ENCODE data around the gene TLE5. TPM values are rescaled to one million over a fixed set of nuclear protein-coding genes. Genes with fewer than 3 reads are reported as not detected.
A peak's percentile ranks its signal among the peaks of the same experiment; 100 is the strongest.

The TLE5 gene
- total and polyA plus RNA-seq, 9 of the 15 experiments (the other 6 are each of a cell fraction or from before 2014, with no cell fraction given) = 2.0 to 347 (median 235) TPM

- TF ChIP-seq ZNF395 (CRISPR knock-in tag; IDR thresholded peaks at IDR 0.05) (peak; percentile 90), KLF13 (tag; IDR thresholded peaks at IDR 0.05; ENCODE audit: borderline replicate concordance, low read depth) (peak; percentile 59; the same call in 1 of the 2 replicates), E2F1 (CRISPR knock-in tag; IDR thresholded peaks at IDR 0.05) (no peak), FOXP1 (CRISPR knock-in tag; IDR thresholded peaks at IDR 0.05) (no peak), ZNF589 (CRISPR knock-in tag; IDR thresholded peaks at IDR 0.05; ENCODE audit: low read depth) (peak; percentile 94), KDM2B (CRISPR knock-in tag; IDR thresholded peaks at IDR 0.05) (0 out of 2 replicates have a peak, but pooled peaks have one; percentile 51), MTF1 (CRISPR knock-in tag; IDR thresholded peaks at IDR 0.05; ENCODE audit: borderline replicate concordance) (no peak), HDAC2 (IDR thresholded peaks at IDR 0.05) (peak; percentile 99), FOS (IDR thresholded peaks at IDR 0.05; ENCODE audit: extremely low read depth, insufficient read length) (peak; percentile 96), YY1 (IDR thresholded peaks at IDR 0.05; ENCODE audit: borderline replicate concordance in 1 of 3, control insufficient read depth in 1 of 3, extremely low read depth in 1 of 3, insufficient read depth in 3 of 3, insufficient read length in 1 of 3, insufficient replicate concordance in 2 of 3, low read depth in 1 of 3, low read length in 2 of 3) (peak in 1 of 3 experiments; percentile 64), MXD1 (CRISPR knock-in tag; IDR thresholded peaks at IDR 0.05; ENCODE audit: borderline replicate concordance, poor library complexity, severe bottlenecking) (no peak), ZFP30 (CRISPR knock-in tag; IDR thresholded peaks at IDR 0.05; ENCODE audit: borderline replicate concordance) (no peak), E2F6 (IDR thresholded peaks at IDR 0.05; ENCODE audit: borderline replicate concordance in 1 of 2, extremely low read depth in 1 of 2, insufficient read depth in 1 of 2, insufficient read length in 1 of 2, low read depth in 1 of 2, low read length in 1 of 2, poor library complexity in 1 of 2, severe bottlenecking in 1 of 2) (peak; percentile 22 to 55), FOSL1 (tag; conservative IDR thresholded peaks at IDR 0.05) (peak; percentile 47; the same call in 1 of the 2 replicates), ZNF583 (CRISPR knock-in tag; IDR thresholded peaks at IDR 0.05) (no peak), SIX5 (IDR thresholded peaks at IDR 0.05; ENCODE audit: borderline replicate concordance in 1 of 2, insufficient read depth in 1 of 2, low read depth in 1 of 2, low read length in 2 of 2) (0 out of 4 replicates have a peak, but pooled peaks of 1 of the 2 experiments have one; percentile 15), NBN (IDR thresholded peaks at IDR 0.05; ENCODE audit: low read depth) (peak; percentile 95), ATF1 (CRISPR knock-in tag; IDR thresholded peaks at IDR 0.05) (peak; percentile 67), ATF1 (tag; IDR thresholded peaks at IDR 0.05) (peak; percentile 98), TRIM25 (IDR thresholded peaks at IDR 0.05; ENCODE audit: borderline replicate concordance) (no peak), HDGF (IDR thresholded peaks at IDR 0.05) (peak; percentile 95)
Measured at GRCh38 chr19:3035542-3036118, 26.7 kb downstream of the TLE5 start (continued).

Data from K562 (cell line).